Retina (tissue), 1 donor: Measurements from ENCODE around the gene PRPSAP1.
A peak's percentile ranks its signal among the peaks of the same experiment; 100 is the strongest.

Experiments
- DNase-seq: peaks from one replicate; pipeline ENCODE4 v3.0.0-alpha.2; 2016

PRPSAP1 gene, protein sequence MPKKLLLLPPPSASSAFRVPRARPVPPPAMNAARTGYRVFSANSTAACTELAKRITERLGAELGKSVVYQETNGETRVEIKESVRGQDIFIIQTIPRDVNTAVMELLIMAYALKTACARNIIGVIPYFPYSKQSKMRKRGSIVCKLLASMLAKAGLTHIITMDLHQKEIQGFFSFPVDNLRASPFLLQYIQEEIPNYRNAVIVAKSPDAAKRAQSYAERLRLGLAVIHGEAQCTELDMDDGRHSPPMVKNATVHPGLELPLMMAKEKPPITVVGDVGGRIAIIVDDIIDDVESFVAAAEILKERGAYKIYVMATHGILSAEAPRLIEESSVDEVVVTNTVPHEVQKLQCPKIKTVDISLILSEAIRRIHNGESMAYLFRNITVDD

DNA sequence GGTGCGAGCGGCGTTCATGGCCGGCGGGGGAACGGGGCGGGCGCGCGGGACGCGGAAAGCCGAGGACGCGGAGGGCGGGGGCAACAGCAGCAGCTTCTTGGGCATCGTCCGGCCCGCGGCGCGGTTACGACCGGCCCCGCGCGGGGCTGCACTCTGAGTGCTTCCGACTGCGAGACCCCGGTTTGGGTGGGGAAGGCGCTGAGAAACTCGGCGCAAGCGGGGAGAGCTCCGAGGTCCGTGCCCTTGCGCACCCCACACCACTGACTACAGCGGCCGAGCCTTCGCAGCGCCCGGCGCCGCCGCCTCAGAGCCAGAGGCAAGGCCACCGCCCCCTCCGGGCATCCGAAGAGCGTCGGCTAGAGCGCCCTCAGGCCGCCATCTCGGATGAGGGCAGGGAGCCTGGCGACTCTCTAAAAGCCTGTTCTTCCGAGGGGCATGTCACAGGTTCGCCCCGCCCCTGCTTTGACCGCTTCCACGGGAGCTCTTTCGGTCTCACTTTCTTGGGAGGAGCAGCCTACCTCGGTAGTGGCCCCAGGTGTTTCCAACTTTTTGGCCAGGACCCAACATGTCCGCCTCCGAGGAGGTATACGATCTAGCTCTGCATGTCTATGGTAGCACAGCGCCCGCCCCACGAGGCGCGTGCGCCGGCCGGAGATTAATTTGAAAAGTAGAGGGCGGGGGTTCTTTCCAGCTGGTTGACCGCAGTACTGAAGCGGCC is at the start of gene PRPSAP1:
Gene PRPSAP1, minus strand, starts transcription at position 318 of the 718 bp plus-strand sequence. Its CDS starts 213 bp downstream, at position 105.
- DNase-seq = peak; percentile 100

DNA sequence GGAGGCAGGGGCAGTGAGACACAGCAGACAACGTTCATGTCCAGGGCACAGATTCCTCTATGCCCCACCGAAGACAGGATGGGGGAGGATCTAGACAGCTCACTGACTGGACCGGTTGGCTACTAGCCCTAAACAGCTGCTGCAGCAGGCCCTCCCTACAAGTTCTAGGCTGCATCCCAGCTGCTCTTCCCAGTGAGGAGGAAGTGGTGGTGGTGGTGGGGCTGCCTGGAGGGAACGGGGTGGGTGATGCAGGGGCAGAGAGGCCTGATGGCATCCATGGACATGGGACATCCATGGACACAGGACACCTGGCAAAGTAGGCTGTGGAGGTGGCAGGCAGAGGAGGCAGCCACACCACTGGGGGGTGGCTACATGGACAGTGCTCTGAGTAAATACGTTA is 49.0 kb upstream of the PRPSAP1 start:
- no peak for DNase-seq

DNA sequence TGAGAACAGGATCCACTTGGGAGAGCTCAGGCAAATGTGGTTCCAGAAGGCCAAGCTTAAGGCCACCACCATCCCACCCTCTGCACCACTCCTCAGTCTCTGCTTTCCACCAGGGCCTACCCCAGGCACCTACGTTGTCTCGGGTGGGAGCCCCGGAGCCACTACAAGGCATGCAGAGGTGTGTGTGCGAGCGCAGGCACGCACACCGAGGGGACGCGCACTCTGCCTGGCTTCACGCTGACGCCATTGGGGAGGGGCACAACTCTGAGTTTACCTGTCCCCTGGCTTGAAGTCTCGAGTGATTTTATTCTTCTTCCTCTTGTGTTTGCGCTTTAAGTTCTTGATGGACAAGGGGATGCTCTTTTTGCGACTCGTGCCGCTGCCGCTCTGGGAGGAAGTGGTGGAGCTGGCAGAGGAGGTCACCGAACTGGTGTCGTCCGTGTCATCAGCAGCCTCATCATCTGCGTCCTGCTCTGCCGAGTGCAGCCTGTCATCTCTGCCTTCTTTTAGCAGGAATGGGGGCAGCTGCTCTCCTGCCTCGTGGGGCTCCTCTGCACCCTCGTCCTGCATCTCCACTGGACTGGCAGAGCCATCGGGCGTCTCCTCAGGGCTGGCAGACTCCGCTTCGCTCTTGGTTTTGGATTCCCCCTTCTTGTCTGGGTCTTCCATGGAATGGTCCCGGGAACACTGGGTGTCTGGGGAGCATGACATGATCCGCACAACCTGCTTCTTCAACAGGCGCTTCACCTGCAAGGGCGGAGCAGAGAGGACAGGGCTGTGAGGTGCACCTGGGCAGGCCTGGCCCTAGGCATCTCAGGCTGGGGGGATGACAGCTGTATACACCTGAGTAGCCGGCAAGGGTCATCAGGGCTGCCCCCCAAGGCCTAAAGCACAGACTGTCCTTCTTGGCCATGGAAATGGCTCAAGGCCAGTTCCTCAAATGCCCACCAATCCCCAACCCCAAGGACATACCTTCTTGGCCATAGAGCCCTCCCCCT is 45.8 kb upstream of the PRPSAP1 start:
- DNase-seq = no peak

DNA sequence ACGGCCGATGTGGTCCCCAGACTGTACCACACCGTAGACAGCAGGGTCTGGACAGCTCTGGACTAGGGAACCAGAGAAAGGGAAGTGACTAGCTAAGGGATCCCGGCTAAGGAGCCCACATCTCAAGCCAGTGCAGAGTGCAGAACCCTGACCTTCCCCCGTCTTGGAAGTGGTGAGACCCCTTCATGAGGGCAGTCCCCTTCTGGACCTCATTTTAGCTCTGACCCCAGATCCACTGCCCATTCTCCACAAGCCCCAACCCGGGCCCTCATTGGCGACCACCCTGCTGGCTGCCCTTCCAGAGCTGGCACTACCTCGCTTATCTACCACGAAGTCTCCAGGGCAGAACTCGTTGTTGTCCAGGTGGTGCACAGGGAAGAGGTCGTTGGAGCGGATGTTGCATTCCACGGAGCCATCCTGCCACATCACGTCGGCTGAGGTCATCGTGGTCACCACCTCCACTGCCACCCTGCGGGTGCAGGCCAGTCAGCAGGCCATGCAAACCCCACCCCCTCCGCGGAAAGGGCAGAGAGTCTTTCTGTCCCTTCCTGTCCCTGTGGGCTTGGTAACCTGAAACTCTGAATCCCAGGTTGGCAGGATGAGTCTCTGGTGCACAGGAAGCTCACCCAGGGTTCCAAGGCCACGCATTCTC is 44.9 kb upstream of the PRPSAP1 start:
- no peak for DNase-seq

DNA sequence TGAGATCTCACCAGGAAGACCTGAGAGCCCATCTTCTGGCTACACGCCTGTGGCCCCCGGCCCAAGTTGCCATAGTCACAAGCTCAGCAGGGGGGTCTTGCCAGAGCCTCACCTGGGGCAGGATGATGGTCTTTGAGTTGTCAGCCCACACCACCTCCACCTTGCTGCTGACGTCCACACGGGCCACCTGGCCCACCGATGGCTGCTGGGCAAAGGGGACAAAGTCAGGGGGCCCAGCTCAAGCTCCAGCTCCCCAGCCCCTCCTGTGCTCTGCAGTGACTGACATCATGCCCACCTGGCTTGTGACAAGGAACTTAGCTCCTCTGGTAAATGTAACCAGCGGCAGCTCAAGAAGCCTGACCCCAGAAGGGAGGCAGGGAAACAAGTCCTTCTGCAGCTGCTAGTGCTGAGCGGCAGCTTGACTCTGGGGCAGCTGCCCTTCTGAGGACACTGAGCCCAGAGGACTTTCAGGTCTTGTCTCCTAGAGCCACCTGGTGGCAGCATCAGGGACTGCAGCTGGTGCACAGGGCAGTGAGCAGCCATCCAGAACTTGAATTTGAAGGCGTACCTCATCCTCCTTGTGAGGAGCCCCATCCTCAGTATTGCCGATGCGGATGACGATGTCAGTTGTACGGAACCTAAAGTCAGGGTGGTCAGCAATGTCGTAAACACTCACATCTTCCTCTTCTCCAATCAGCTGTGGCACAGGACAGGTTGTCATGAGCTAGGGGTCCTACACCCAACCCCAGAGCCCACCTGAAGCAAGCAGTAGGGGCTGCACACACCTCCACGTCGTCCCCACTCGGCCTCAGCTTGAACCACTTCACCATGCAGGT is 44.2 kb upstream of the PRPSAP1 start:
- peak; percentile 84 for DNase-seq

DNA sequence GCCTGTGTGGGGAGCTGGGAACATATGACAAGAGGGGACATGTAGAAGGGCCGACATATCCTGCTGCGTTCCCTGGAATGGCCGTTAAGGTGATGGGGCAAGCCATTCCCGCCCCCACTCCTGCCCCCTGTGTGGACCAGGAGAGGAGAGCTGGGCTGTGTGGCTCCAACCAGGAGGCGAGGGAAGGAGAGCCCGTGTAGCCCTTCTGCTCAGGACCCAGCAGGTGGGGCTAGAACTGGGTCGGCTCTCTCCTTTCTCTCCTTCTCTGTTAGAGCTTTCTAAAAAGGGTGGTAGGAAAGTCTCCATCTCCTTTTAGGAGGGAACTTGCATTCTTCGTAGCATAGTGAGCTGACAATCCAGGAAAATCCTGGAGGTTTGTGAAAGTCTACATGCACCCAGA is 43.5 kb upstream of the PRPSAP1 start:
- no peak for DNase-seq

DNA sequence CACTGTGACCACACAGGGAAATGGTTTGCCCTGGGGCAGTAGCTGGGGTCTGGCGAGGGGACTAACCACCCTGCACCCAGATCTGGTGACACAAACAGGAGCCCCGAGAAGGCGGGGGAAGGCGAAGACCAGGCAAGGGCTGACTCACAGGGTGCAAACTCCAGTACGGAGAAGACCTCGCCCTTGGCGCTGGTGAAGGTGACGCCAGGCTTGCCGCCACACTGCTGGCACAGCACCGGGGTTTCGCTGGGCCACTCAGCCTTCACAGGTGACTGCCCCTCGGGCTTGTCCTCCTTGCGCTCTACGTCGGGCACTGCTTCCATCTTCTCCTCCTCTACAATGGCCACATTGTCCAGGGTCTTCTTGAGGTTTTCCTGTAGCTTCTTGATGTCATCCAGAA is 42.3 kb upstream of the PRPSAP1 start:
- DNase-seq = no peak

DNA sequence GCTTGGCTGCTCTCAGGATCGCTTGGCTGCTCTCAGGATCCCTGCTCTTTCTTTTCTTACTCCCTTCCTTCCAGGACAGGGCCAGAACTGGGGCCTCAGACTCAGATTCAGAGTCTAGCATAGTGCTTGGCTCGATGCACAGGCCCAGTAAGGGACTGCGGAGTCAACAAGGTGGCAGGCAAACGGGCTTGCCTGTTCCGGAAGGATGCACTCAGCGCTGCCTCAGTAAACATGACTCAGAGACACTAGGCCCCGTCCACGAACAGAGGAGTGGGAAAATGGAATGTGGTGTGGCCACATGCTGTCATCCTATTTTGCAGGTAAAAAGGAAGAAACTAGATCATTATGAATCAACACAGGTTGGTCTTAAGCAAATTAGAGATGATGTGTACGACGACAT is 40.5 kb upstream of the PRPSAP1 start:
- no peak for DNase-seq

DNA sequence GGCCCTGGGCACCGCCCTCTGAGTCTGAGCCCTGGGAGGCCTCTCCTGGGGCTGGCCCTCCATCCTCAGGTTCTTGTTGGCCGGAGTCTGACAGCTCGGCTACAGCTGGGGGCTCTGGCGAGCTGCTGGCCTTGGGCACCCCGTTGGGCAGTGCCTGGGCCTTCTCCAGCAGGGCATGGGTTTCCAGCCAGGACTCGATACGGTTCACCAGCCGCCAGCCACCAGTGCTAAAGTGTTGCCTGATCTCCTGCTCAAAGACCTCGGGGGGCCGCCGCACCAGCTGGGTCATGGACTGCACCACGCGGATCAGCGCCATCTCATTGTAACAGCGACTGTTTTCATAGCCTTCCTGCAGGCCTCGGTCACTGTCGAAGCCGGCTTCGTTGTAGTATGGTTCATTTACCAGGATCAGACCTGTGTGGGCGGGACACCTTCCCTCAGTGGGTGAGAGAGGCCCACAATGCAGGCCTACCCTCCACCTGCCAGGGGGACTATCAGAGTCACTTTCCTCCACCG is 37.5 kb upstream of the PRPSAP1 start:
- DNase-seq = no peak

DNA sequence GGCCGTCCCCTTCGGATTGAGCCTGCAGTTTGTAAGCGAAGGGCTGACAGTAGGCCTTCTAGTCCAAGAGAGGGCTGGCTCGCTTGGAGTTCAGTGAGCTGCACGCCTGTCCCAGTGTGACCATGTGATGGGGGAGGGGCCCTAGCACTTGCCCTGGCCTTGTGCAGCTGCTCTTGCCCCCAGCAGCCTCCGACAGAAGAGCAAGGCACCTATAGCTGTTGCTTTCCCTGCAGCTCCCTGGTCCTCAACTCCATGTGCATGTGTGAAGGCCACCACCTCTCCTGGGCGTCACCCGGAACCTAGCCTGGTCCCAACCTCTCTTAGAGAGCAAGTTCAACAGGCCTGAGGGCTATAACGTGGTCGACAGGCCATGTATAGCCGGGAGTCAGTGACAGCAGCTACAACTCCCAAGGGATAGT is 36.3 kb upstream of the PRPSAP1 start:
- no peak for DNase-seq

DNA sequence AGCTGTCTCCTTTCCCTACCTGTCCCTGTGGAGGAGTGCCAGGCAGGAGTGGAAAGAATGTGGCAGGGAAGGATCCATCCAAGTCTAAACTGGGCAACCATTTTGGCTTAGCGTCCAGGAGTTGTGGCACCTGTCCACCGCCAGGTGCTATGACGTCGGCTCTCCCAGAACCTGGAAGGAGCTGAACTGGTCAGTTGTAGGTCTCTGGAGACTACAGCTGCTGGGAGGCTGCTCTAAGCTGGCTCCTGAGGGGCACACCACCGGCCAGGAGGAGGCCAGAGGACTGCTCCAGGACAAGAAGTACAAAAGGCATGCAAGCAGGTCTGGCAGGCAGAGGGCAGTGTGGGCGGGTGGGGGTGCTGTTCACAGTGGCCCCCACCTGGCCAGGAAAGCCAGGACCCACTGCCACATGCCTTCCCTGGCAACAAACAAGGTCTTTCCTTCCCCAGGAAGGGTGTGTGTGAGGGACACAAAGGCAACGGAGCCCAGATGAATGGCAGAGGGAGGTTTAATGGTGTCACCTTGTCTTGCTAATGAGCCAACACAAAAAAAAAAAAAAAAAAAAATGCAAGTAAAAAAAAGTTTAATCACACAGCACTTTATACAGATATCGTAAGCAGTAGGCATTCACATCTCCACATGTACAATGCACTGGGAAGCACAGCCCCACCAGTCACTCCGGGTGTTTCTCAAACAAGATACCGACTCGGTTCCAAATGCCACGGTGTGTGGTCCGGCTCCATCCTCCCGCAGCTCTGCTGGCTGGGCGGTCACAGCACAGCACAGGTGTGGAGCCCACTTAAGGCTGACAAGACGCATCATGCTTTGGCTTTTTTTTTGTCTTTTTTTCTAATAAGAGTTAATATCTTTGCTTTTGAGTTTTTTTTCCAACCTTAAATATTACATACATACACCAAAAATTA is 35.5 kb upstream of the PRPSAP1 start:
- no peak for DNase-seq

DNA sequence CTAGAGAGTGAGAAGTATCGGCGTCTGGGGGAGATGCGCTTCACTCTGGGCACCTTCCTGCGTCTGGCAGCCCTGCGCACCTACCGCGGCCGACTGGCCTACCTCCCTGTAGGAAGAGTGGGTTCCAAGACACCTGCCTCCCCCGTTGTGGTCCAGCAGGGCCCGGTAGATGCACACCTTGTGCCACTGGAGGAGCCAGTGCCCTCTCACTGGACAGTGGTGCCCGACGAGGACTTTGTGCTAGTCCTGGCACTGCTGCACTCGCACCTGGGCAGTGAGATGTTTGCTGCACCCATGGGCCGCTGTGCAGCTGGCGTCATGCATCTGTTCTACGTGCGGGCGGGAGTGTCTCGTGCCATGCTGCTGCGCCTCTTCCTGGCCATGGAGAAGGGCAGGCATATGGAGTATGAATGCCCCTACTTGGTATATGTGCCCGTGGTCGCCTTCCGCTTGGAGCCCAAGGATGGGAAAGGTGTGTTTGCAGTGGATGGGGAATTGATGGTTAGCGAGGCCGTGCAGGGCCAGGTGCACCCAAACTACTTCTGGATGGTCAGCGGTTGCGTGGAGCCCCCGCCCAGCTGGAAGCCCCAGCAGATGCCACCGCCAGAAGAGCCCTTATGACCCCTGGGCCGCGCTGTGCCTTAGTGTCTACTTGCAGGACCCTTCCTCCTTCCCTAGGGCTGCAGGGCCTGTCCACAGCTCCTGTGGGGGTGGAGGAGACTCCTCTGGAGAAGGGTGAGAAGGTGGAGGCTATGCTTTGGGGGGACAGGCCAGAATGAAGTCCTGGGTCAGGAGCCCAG is 33.5 kb upstream of the PRPSAP1 start:
- DNase-seq = no peak

DNA sequence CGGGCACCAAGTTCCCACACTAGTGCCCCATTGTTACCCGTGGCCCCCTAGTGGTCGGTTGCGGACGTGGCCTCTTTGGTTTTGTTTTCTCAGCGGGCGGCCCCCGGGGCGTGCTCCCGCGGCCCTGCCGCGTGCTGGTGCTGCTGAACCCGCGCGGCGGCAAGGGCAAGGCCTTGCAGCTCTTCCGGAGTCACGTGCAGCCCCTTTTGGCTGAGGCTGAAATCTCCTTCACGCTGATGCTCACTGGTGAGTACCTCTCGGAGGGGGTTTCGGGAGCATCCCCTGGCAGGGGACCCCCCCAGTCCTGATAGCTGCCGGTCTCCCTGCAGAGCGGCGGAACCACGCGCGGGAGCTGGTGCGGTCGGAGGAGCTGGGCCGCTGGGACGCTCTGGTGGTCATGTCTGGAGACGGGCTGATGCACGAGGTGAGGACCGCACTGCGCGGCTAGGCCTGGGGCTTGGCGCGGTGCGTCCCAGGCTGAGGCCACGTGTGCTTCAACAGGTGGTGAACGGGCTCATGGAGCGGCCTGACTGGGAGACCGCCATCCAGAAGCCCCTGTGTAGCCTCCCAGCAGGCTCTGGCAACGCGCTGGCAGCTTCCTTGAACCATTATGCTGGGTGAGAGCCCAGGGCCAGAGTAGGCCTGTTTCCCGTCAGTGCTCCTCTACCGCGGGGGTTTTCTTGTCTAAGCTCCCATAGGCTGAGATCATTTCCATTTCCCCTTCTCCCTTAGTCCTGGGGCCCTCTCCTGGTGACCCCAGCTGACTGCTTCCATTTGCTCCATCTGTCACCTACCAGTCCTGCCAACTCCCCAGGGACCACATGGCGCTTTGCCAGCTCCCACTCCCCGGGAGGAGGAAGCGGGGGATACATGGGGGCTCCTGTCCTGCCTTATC is 32.4 kb upstream of the PRPSAP1 start:
- peak; percentile 91 for DNase-seq

DNA sequence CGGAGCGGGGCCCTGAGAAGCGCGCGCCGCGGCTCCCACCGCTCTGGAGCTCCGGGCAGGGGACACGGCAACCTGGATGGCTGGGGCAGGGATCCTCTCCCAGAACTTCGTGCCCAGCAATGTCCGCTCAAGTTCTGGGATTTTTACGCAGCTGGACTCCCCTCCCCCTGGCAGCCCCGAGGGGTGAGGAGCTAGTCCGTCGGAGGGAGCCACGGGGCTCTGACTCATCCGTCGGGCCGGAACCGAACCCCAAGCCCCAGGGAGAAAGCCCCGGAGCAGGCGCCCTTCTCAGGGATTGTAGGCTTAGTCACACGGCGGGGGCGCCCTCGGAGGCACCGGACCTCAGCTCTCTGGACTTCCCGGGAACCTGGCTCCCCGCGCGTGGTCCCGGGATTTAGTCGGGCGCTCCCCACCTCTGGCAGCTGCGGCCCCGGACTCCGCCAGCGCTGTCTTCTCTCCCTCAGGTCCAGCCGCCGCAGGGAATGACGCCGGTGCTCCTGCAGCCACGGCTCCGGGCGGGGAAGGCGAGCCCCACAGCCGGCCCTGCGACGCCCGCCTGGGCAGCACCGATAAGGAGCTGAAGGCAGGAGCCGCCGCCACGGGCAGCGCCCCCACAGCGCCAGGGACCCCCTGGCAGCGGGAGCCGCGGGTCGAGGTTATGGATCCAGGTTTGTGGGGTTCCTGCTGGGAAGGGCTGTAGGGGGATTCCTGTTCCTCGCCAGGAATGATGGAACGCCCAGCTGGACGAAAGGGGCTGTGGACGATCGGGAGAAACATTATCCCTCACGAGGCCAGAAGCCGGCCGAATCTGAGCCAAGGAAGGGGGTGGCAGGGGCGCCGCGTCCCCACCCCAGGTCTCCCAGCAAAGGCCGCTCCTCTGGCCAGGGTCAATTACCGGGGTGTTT is 31.5 kb upstream of the PRPSAP1 start:
- peak; percentile 73 for DNase-seq

DNA sequence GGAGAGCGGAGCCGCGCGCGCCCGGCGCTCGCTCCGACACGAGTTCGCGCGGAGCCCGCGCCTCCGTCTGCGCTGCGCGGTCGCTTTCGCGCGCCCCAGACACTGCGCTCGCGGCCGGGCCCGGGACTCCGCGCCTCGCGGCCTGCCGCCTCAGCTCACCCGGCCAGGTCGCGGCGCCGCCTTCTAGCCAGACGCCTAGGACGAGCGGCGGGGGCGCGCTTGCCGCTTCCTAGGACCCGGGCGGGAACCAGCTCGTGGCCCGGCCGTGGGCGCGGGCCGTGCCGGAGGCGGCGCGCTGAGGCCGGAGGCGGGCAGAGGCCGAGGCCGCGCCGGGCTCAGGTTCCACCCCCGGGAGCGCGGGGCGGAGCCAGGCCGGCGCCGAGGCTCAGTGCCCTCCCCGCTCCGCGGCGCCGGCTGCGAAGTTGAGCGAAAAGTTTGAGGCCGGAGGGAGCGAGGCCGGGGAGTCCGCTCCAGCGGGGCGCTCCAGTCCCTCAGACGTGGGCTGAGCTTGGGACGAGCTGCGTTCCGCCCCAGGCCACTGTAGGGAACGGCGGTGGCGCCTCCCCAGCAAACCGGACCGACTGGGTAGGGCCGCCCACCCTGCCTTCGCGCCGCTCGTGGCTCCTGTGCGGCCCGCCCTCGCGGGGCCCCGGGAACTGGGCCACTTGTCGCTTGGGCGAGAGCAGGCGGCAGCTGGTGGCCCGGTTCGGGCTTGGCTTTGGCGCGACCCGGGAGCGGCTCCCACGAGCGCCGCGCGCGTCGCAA is 30.7 kb upstream of the PRPSAP1 start, which contains the start of gene SPHK1:
Gene SPHK1, plus strand, starts transcription at position 388 of the 765 bp plus-strand sequence. CDS start 1,036 bp downstream, outside the sequence.
- DNase-seq = peak; percentile 75
